ENCODE measurements around the gene CPNE4.

DNA sequence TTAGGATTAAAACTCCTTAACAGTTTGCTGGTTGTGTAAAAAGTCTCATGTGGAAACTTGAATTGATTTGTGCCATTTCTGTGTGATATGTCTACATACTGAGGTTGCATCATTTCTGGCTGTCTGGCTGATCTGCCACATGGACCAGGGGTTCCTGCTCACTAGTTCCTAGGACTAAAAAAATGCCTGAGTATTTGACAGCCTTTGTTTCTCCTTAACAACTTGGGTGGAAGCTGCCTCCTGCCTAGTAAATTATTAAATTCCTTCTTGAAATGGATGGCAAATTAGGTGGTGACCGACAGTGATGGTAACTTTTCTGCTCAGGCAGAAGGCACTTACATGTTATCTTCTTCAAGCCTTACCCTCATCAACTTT is 305.2 kb downstream of the CPNE4 start:
- no peak for TF ChIP-seq SPI1 (IDR thresholded peaks at IDR 0.05; ENCODE audit: low read depth, low read length)
- no peak for TF ChIP-seq POLR2A (IDR thresholded peaks at IDR 0.05; ENCODE audit: low read depth, low read length)

Data from GM12891 (cell line).